GM19043 (cell line): Measurements from ENCODE around the gene RASSF10.

Source experiments
- ATAC-seq: cut with Tn5 transposase; IDR thresholded peaks from one replicate; pipeline ENCODE4 v1.9.1; 2021; ENCODE audit warnings: low read depth; ENCODE audit not compliant: unreplicated experiment

Gene RASSF10

GRCh38 chr11:13008625-13009475 is at the start of gene RASSF10:
TSS of gene RASSF10 (plus strand) at chr11:13009316. CDS start at chr11:13009577, 261 bp downstream.
- ATAC-seq, result no peak

- ATAC-seq, result no peak
Measured at GRCh38 chr11:12961615-12962014, 47.5 kb upstream of the RASSF10 start.

- no peak for ATAC-seq
Measured at GRCh38 chr11:12962306-12962705, 46.8 kb upstream of the RASSF10 start.

GRCh38 chr11:12963051-12963450 is 46.1 kb upstream of the RASSF10 start:
- no peak for ATAC-seq

- no peak for ATAC-seq
Measured at GRCh38 chr11:12963792-12964536, 45.2 kb upstream of the RASSF10 start.

GRCh38 chr11:12964650-12965049 is 44.5 kb upstream of the RASSF10 start:
- no peak for ATAC-seq

GRCh38 chr11:12966002-12966401 is 43.1 kb upstream of the RASSF10 start:
- no peak for ATAC-seq

GRCh38 chr11:12968101-12968500 is 41.0 kb upstream of the RASSF10 start:
- ATAC-seq, result no peak

GRCh38 chr11:12968826-12969225 is 40.3 kb upstream of the RASSF10 start:
- no peak for ATAC-seq

GRCh38 chr11:12971955-12972354 is 37.2 kb upstream of the RASSF10 start:
- no peak for ATAC-seq

- ATAC-seq, result no peak
Measured at GRCh38 chr11:12973528-12974181, 35.5 kb upstream of the RASSF10 start.

- no peak for ATAC-seq
Measured at GRCh38 chr11:12975195-12975594, 33.9 kb upstream of the RASSF10 start.

GRCh38 chr11:12979928-12980689 is 29.0 kb upstream of the RASSF10 start:
- no peak for ATAC-seq

- ATAC-seq, result no peak
Measured at GRCh38 chr11:12981676-12982522, 27.2 kb upstream of the RASSF10 start.

- no peak for ATAC-seq
Measured at GRCh38 chr11:12983336-12983735, 25.8 kb upstream of the RASSF10 start.

GRCh38 chr11:12986194-12986898 is 22.8 kb upstream of the RASSF10 start:
- ATAC-seq, result no peak

- no peak for ATAC-seq
Measured at GRCh38 chr11:12989428-12990161, 19.5 kb upstream of the RASSF10 start.

- ATAC-seq, result no peak
Measured at GRCh38 chr11:12990162-12990480, 19.0 kb upstream of the RASSF10 start.
